Left lung (tissue), 10 donors: Measurements from ENCODE around the gene TMEM151B. TPM values are rescaled to one million over a fixed set of nuclear protein-coding genes. Genes with fewer than 3 reads are reported as not detected.
A peak's percentile ranks its signal among the peaks of the same experiment; 100 is the strongest.
"Not testable (repeated sequence)": the region's sequence is repeated elsewhere in the genome, so short reads cannot be mapped to it uniquely, and the experiment has no call there.

Experiments used
- ATAC-seq: fragments of 200-7000 bp; cut with Tn5 transposase; one replicate; pipeline ENCODE4 v1.9.1; 2020; ENCODE audit warnings: moderate library complexity
- DNase-seq, 4 donors: peaks; one replicate each; pipeline ENCODE4 v3.0.0-alpha.2; 2013 to 2020
- H3K27ac ChIP-seq, 2 donors: fragments of 200-600 bp; sonication (generic) in 1 of 2; one replicate each; pipeline versions ENCODE4 v1.5.0 to v1.8.0; 2020 to 2021
- H3K27me3 ChIP-seq, 2 donors: fragments of 200-600 bp; sonication (generic) in 1 of 2; one replicate each; pipeline versions ENCODE4 v1.5.0 to v1.8.0; 2020 to 2021
- H3K36me3 ChIP-seq, 2 donors: fragments of 200-600 bp; sonication (generic) in 1 of 2; one replicate each; pipeline versions ENCODE4 v1.5.0 to v1.8.0; 2020 to 2021
- H3K4me1 ChIP-seq, 2 donors: fragments of 200-600 bp; one replicate each; pipeline ENCODE4 v1.8.0; 2021
- H3K4me3 ChIP-seq, 2 donors: fragments of 200-600 bp; sonication (generic) in 1 of 2; one replicate each; pipeline versions ENCODE4 v1.5.0 to v1.8.0; 2020 to 2021; ENCODE audit warnings: mild to moderate bottlenecking in 1 of 2
- H3K9me3 ChIP-seq, 2 donors: fragments of 200-600 bp; sonication (generic) in 1 of 2; one replicate each; pipeline versions ENCODE4 v1.5.0 to v1.8.0; 2020 to 2021
- CTCF ChIP-seq, 2 donors: fragments of 200-600 bp; sonication (generic) in 1 of 2; IDR thresholded peaks; one replicate each; pipeline versions ENCODE4 v1.5.0 to v1.8.0; 2021; ENCODE audit warnings: antibody characterized with exemption in 2 of 2
- intact Hi-C, 2 donors: fragments of 100-400 bp; cut with DNase I; formaldehyde crosslinking; loops; one replicate each; pipeline versions ENCODE4 v1.11.2 to v1.14.2; 2022
- polyA plus RNA-seq, 6 donors: library from polyadenylated mRNA; unstranded; fragments of 120-200 nt; gene quantifications; one replicate each; pipeline ENCODE4 v1.2.1, GENCODE V29; 2013; ENCODE audit not compliant: insufficient read length in 6 of 6
- total RNA-seq, 2 donors: library from RNA; stranded (reverse); fragmentation: NEBNext Ultra II Directional; extraction: Animal tissue kit (Norgen Biotek cat#: 25700); gene quantifications; one replicate each; pipeline ENCODE4 v1.2.1, GENCODE V29; 2021
- donor health status: DM: no; HTN: yes; CAD: no.
- donor health status: DM: no; HTN: no; CAD: no.

The TMEM151B gene
- total and polyA plus RNA-seq, 8 donors = 0.70 to 1.2 (median 0.87) TPM; not detected in 2

GRCh38 chr6:44321210-44321609 lies 51.0 kb downstream of the TMEM151B start:
- no peak for DNase-seq
- Histone ChIP-seq H3K27me3 (peaks cover 0 to 26% of the 10 kb centered on the region in 2 donors), H3K4me1 (peaks cover 0 to 9% of the 10 kb centered on the region in 2 donors), H3K36me3 (no peaks in the 10 kb centered on the region), H3K27ac (no peak overlapping the region), H3K4me3 (no peak overlapping the region), H3K9me3 (no peaks in the 10 kb centered on the region)
- no peak for ATAC-seq
- intact Hi-C loops = no loop called here
- no peak for TF ChIP-seq CTCF (IDR thresholded peaks at IDR 0.05)

DNA sequence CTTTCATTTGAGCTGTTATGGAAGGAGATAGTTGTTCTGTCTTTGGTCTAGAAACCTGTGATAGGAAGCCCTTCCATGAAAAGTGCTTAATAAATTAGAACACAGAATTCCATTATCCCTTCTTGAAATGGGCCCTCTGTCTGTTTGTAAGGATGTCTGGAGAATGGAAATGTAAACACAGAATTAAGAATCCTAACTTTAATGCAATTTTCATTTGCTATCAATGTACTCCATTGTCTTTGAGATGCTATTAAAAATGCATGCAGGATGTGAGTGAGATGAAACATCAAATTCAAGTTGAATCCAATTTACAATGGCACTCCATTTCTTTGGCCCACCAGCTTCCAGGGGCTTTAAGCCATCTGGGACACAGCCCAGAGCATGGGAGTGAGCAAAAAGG lies 56.8 kb downstream of the TMEM151B start:
- ATAC-seq = no peak
- no peaks in the 10 kb centered on the region for H3K4me1 ChIP-seq
- H3K9me3 ChIP-seq = no peaks in the 10 kb centered on the region
- H3K36me3 ChIP-seq = no peaks in the 10 kb centered on the region
- intact Hi-C loops = no loop called here
- DNase-seq = no peak
- H3K27me3 ChIP-seq = peaks cover 16 to 32% of the 10 kb centered on the region in 2 donors
- no peak for TF ChIP-seq CTCF (IDR thresholded peaks at IDR 0.05)
- no peak overlapping the region for H3K27ac ChIP-seq
- no peak overlapping the region for H3K4me3 ChIP-seq

DNA sequence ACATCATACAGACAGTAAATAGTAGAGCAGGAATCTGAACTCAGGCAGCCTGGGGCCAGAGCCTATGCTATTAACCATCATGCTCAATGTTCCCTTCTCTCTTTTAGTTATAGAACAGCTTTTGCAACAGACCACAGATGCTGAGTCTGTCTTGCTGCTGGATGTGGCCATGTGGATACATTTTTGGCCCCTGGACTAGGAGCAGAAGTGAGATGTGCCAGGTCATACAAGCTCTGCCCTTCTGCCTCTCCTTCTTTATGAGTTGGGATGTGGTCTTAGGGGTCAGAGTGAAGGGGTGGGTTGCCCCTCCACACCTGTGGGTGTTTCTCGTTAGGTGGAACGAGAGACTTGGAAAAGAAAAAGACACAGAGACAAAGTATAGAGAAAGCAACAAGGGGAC lies 57.5 kb downstream of the TMEM151B start:
- Histone ChIP-seq H3K4me3 (no peak overlapping the region), H3K36me3 (no peaks in the 10 kb centered on the region), H3K4me1 (no peaks in the 10 kb centered on the region), H3K27me3 (peaks cover 16 to 35% of the 10 kb centered on the region in 2 donors), H3K27ac (no peak overlapping the region), H3K9me3 (no peaks in the 10 kb centered on the region)
- no peak for DNase-seq
- intact Hi-C loops = no loop called here
- ATAC-seq = no peak
- TF ChIP-seq CTCF (IDR thresholded peaks at IDR 0.05) = no peak

DNA sequence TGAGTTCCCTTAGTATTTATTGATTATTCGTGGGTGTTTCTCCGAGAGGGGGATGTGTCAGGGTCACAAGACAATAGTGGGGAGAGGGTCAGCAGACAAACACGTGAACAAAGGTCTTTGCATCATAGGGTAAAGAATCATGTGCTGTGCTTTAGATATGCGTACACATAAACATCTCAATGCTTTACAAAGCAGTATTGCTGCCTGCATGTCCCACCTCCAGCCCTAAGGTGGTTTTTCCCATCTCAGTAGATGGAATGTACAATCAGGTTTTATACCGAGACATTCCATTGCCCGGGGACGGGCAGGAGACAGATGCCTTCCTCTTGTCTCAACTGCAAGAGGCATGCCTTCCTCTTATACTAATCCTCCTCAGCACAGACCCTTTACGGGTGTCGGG lies 58.0 kb downstream of the TMEM151B start:
- ATAC-seq, H3K4me3 ChIP-seq, H3K4me1 ChIP-seq, intact Hi-C loops, H3K9me3 ChIP-seq, H3K36me3 ChIP-seq, DNase-seq, H3K27ac ChIP-seq: not testable (repeated sequence)
- H3K27me3 ChIP-seq = peaks cover 16 to 35% of the 10 kb centered on the region in 2 donors

- intact Hi-C loops = no loop called here
- TF ChIP-seq CTCF (IDR thresholded peaks at IDR 0.05) = no peak
- Histone ChIP-seq H3K9me3 (no peaks in the 10 kb centered on the region), H3K27ac (no peak overlapping the region), H3K4me1 (peaks cover 0 to 9% of the 10 kb centered on the region in 2 donors), H3K27me3 (peaks cover 16 to 44% of the 10 kb centered on the region in 2 donors), H3K36me3 (no peaks in the 10 kb centered on the region), H3K4me3 (no peak overlapping the region)
- ATAC-seq = no peak
- DNase-seq = no peak
Measured at GRCh38 chr6:44329858-44330257, 59.6 kb downstream of the TMEM151B start.

- peak; percentile 48 for ATAC-seq
- Histone ChIP-seq H3K4me1 (peaks cover 0 to 9% of the 10 kb centered on the region in 2 donors), H3K4me3 (no peak overlapping the region), H3K36me3 (no peaks in the 10 kb centered on the region), H3K27me3 (peaks cover 16 to 44% of the 10 kb centered on the region in 2 donors), H3K9me3 (no peaks in the 10 kb centered on the region), H3K27ac (no peak overlapping the region)
- intact Hi-C loops = no loop called here
- TF ChIP-seq CTCF (IDR thresholded peaks at IDR 0.05) = no peak
- no peak for DNase-seq
Measured at GRCh38 chr6:44332585-44332984, 62.3 kb downstream of the TMEM151B start.
